Activated gamma-delta T cell (primary cell): ENCODE measurements around the gene SHISA8.
A peak's percentile ranks its signal among the peaks of the same experiment; 100 is the strongest.
"Not testable (repeated sequence)": the region's sequence is repeated elsewhere in the genome, so short reads cannot be mapped to it uniquely, and the experiment has no call there.

Experiments
- DNase-seq: peaks from one replicate; lab custom pipeline; 2025; lab: John Stamatoyannopoulos, UW
- total RNA-seq, 2 donors: gene quantifications; one replicate each; lab custom pipeline; 2026; lab: John Stamatoyannopoulos, UW

Gene SHISA8
- 0.09 to 0.36 reads per million in 2 donors for total RNA-seq

GRCh38 chr22:41915035-41915785, at the start of gene SHISA8:
TSS of gene SHISA8 (minus strand) at chr22:41915074. CDS start at chr22:41914667, 407 bp downstream.
- DNase-seq, result peak; percentile 38

GRCh38 chr22:41964112-41964491, 49.2 kb upstream of the SHISA8 start:
- DNase-seq, result no peak

GRCh38 chr22:41963453-41964111, 48.7 kb upstream of the SHISA8 start:
- no peak for DNase-seq

- DNase-seq, result no peak
These were observed 43.2 kb upstream of the SHISA8 start for GRCh38 chr22:41957941-41958556.

GRCh38 chr22:41952713-41953112, 37.8 kb upstream of the SHISA8 start:
- DNase-seq, result no peak

- no peak for DNase-seq
These were observed 37.1 kb upstream of the SHISA8 start, which contains the start of gene SMIM45 for GRCh38 chr22:41951898-41952474. TSS of gene SMIM45 (plus strand) at chr22:41952150.

- DNase-seq, result no peak
These were observed 34.6 kb upstream of the SHISA8 start for GRCh38 chr22:41949297-41949965.

GRCh38 chr22:41948928-41949296, 34.0 kb upstream of the SHISA8 start:
- not testable (repeated sequence) for DNase-seq

- no peak for DNase-seq
These were observed 33.3 kb upstream of the SHISA8 start for GRCh38 chr22:41948142-41948541.

- no peak for DNase-seq
These were observed 32.7 kb upstream of the SHISA8 start for GRCh38 chr22:41947424-41948080.

GRCh38 chr22:41946629-41947423, 32.0 kb upstream of the SHISA8 start, which contains the start of gene CENPM:
TSS of gene CENPM (minus strand) at chr22:41947152. CDS start at chr22:41947076, 76 bp downstream.
- peak; percentile 72 for DNase-seq

GRCh38 chr22:41943661-41944209, 28.9 kb upstream of the SHISA8 start:
- no peak for DNase-seq

- DNase-seq, result no peak
These were observed 26.2 kb upstream of the SHISA8 start for GRCh38 chr22:41940832-41941765.

GRCh38 chr22:41939981-41940831, 25.3 kb upstream of the SHISA8 start:
- no peak for DNase-seq

- no peak for DNase-seq
These were observed 22.0 kb upstream of the SHISA8 start for GRCh38 chr22:41936894-41937169.

- no peak for DNase-seq
These were observed 20.6 kb upstream of the SHISA8 start for GRCh38 chr22:41935509-41935908.

GRCh38 chr22:41935015-41935351, 20.1 kb upstream of the SHISA8 start:
- DNase-seq, result no peak

- DNase-seq, result no peak
These were observed 19.6 kb upstream of the SHISA8 start for GRCh38 chr22:41934284-41935014.
